ENCODE data around the gene POLE. TPM values are rescaled to one million over a fixed set of nuclear protein-coding genes. Genes with fewer than 3 reads are reported as not detected.

The POLE gene
- total RNA-seq, 1 donor from 2014 or later, result 123 TPM

GRCh38 chr12:132617822-132618682 lies 69.1 kb downstream of the POLE start:
- intact Hi-C loops (cut with micrococcal nuclease), result no loop called here

- intact Hi-C loops (cut with micrococcal nuclease), result no loop called here
These were observed 69.9 kb downstream of the POLE start for GRCh38 chr12:132617135-132617701.

- intact Hi-C loops (cut with micrococcal nuclease), result loop anchor here (1.0 to 2.0 kb wide), 3 partner anchors 55 to 461 kb away; no protein-coding TSS in a partner anchor
These were observed 71.5 kb downstream of the POLE start for GRCh38 chr12:132615579-132616038.

DNA sequence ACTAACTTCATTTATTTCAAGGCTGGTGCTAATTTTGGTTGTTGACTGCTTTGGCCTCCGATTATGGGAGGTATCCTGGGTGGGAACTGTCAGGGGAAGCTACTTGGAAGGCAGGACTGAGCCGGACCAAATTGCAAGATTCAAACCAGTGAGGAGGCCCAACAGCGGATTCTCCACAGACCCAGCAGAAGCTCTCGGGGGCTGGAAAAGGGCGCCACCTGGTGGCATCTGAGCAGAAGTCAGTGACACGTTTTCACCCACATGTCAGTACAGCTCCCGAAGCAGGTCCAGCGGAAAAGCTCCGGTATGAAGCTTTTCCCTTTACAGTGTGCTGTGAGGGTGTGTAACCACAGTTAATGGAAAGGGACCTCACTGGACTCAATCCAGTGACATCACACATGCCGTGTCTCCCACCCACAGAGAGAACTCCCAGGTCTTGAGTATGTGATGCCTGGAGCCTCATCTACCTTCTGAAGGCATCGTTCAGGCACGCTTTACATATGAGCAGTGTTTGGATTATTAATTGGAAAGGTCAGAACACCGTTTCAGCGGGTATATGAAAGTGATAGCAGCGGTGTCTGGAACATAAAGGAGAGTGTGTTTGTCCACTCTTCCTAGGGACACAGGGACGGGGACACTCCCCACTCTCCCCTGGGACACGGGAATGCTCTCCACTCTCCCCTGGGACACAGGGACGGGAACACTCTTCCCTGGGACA lies 72.1 kb downstream of the POLE start:
- intact Hi-C loops (cut with micrococcal nuclease), result loop anchor here (1.0 to 2.0 kb wide), 3 partner anchors 54 to 460 kb away; no protein-coding TSS in a partner anchor

DNA sequence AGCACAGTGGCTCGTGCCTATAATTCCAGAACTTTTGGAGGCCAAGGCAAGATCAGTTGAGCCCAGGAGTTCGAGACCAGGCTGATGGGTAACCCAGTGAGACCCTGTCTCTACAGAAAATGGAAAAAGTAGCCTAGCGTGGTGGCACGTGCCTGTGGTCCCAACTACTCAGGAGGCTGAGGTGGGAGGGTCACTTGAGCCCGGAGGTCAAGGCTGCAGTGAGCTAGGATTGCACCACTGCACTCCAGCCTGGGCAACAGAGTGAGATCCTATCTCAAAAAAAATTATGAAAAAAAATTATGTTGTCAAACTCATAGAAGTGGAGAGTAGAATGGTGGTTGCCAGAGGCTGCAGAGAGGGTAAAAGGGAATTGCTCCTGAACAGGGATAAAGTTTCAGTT lies 73.1 kb downstream of the POLE start:
- intact Hi-C loops (cut with micrococcal nuclease), result loop anchor here (2.0 kb wide), 2 partner anchors 53 to 459 kb away; no protein-coding TSS in a partner anchor

DNA sequence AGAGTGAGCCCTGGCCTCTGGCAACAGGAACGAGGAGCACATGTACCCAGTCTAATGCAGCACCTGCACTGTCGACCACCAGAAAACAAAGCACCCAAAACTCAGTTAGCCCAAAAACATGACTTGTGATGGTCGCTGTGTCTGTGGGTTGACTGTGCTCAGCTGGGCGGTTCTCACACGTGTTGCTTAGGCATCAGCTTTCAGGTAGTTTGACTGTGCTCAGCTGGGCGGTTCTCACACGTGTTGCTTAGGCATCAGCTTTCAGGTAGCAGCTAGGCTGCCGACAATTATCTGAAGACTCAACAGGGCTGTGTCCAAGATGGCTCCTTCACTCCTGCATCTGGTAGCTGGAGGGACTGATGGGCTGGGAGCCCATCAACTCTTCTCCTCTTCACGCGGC lies 75.5 kb downstream of the POLE start:
- intact Hi-C loops (cut with micrococcal nuclease), result no loop called here

- intact Hi-C loops (cut with micrococcal nuclease), result no loop called here
These were observed 76.1 kb downstream of the POLE start for GRCh38 chr12:132610866-132611602.

GRCh38 chr12:132610051-132610759 lies 76.9 kb downstream of the POLE start, which contains the start of gene LRCOL1:
LRCOL1 (minus strand) TSS chr12:132610582; CDS start chr12:132606251, 4,331 bp downstream.
- intact Hi-C loops (cut with micrococcal nuclease), result no loop called here

GRCh38 chr12:132608231-132609171 lies 78.6 kb downstream of the POLE start:
- intact Hi-C loops (cut with micrococcal nuclease), result no loop called here

DNA sequence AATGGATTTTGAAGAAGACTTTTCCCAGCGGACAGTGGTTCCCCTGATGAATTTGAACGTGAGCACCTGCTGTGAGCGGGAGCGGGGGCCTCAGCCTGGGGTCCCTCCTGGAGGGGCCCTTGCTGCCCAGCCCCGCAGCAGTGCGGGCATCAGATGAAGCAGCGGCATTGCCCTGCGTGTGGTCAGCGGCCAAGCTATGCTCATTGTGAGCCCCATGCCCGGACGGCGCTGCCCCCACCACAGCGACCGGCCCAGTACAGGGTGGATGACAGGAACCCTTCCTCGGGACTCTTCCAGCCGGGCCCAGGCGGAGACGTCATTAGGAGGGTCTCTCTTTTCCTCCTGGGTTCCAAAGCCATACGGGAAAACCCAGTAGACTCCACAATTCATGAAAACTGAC lies 80.2 kb downstream of the POLE start:
- intact Hi-C loops (cut with micrococcal nuclease), result no loop called here

DNA sequence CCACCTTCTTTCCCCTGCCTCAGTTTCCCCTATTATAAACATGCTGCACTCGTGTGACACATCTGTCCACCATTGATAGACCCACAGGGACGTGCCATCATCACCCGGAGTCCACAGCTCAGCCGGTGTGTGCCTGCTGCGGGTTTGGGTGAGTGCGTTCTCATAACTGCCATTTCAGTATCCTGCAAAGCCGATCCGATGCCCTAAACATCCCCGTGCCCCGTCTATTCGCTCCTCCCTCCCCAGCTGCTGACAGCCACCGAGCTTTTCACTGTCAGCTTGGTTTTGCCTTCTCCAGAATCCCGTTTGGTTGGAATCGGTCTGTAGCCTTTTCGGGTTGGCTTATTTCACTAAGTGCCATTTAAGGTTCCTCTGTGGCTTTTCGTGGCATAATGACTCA lies 80.7 kb downstream of the POLE start:
- intact Hi-C loops (cut with micrococcal nuclease), result no loop called here

DNA sequence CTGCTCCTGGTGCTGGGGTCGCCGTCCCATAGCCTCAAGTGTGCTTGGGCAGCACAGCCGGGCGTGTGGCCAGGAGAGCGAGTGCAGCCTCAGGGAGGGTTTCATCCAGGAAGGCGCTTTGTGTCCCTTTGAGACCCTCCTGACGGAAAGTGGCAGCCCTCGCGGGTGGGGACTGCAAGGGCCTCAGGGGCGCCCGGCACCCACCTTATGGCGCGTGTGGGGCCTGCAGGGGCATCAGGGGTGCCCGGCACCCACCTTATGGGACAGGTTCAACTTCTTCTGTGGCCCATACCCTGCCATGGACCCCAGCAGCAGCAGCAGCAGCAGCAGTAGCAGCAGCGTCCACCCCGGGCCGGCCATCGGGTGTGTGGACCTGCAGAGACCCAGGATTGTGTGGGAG lies 81.2 kb downstream of the POLE start:
- intact Hi-C loops (cut with micrococcal nuclease), result no loop called here

GRCh38 chr12:132604668-132605441 lies 82.3 kb downstream of the POLE start:
- intact Hi-C loops (cut with micrococcal nuclease), result no loop called here

DNA sequence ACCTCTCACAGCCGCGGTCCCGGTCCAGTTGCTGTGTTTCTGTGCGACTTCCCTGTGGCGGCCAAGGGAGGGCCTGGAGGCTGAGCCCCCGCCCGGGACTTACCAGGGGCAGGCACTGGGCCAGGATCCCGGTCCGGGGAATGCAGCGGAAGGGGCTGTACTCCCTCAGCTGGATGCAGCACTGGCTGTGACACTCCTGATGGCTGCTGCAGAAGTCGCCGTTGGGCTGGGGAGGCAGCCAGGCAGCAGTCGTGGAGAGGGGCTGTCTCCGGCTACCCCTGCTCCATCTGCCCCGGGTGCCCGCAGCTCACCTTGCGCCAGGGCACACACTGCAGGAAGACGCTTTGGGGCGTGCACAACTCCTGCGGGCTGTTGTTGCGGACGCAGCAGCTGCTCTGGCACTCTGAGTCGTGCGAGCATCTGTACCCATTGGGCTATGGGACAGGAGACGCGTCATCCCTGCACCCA lies 83.0 kb downstream of the POLE start:
- intact Hi-C loops (cut with micrococcal nuclease), result no loop called here

- intact Hi-C loops (cut with micrococcal nuclease), result no loop called here
These were observed 83.6 kb downstream of the POLE start for GRCh38 chr12:132603240-132604150.

- intact Hi-C loops (cut with micrococcal nuclease), result no loop called here
These were observed 84.4 kb downstream of the POLE start for GRCh38 chr12:132602572-132603239.

Measured in T-helper 1 cell treated with Interleukin-12 subunit alpha and Interleukin-12 subunit beta and Interleukin-4 antibody, amounts not matched to agents 30 ng/mL and 1 ng/mL, for 36 hours (primary cell).